ENCODE measurements around the gene FHL3.

FHL3 gene

GRCh38 chr1:38022810-38023209, 17.5 kb upstream of the FHL3 start:
- no peak for TF ChIP-seq POLR2AphosphoS5 (IDR thresholded peaks at IDR 0.05; ENCODE audit: low read depth)
- TF ChIP-seq GABPA (IDR thresholded peaks at IDR 0.05; ENCODE audit: low read depth): no peak
- TF ChIP-seq REST (IDR thresholded peaks at IDR 0.05; ENCODE audit: insufficient replicate concordance, low read depth): no peak
- TF ChIP-seq CTCF (IDR thresholded peaks at IDR 0.05; ENCODE audit: insufficient read depth, low read length): no peak
- TF ChIP-seq SPI1 (IDR thresholded peaks at IDR 0.05; ENCODE audit: borderline replicate concordance, low read depth): no peak
- no peak overlapping the region for H3K4me3 ChIP-seq (replicated peaks; ENCODE audit: insufficient read depth, low read length)
- no peak for DNase-seq (ENCODE audit: low read depth in 1 of 2, low spot score in 1 of 2)
- no peak overlapping the region for H3K27ac ChIP-seq (replicated peaks)
- H3K27me3 ChIP-seq (ENCODE audit: insufficient read depth, poor library complexity, severe bottlenecking): no peaks in the 10 kb centered on the region

- Histone ChIP-seq H3K4me3 (replicated peaks; ENCODE audit: insufficient read depth, low read length) (no peak overlapping the region), H3K27ac (replicated peaks) (no peak overlapping the region), H3K27me3 (ENCODE audit: insufficient read depth, poor library complexity, severe bottlenecking) (no peaks in the 10 kb centered on the region)
- no peak for TF ChIP-seq REST (IDR thresholded peaks at IDR 0.05; ENCODE audit: insufficient replicate concordance, low read depth)
- TF ChIP-seq CTCF (IDR thresholded peaks at IDR 0.05; ENCODE audit: insufficient read depth, low read length): no peak
- no peak for TF ChIP-seq POLR2AphosphoS5 (IDR thresholded peaks at IDR 0.05; ENCODE audit: low read depth)
- TF ChIP-seq GABPA (IDR thresholded peaks at IDR 0.05; ENCODE audit: low read depth): no peak
- TF ChIP-seq SPI1 (IDR thresholded peaks at IDR 0.05; ENCODE audit: borderline replicate concordance, low read depth): no peak
- no peak for DNase-seq (ENCODE audit: low read depth in 1 of 2, low spot score in 1 of 2)
Observed at GRCh38 chr1:38021969-38022368, 16.7 kb upstream of the FHL3 start.

- H3K4me3 ChIP-seq (replicated peaks; ENCODE audit: insufficient read depth, low read length): no peak overlapping the region
- no peak overlapping the region for H3K27ac ChIP-seq (replicated peaks)
- no peak for DNase-seq (ENCODE audit: low read depth in 1 of 2, low spot score in 1 of 2)
- no peaks in the 10 kb centered on the region for H3K27me3 ChIP-seq (ENCODE audit: insufficient read depth, poor library complexity, severe bottlenecking)
- TF ChIP-seq REST (IDR thresholded peaks at IDR 0.05; ENCODE audit: insufficient replicate concordance, low read depth): no peak
- no peak for TF ChIP-seq GABPA (IDR thresholded peaks at IDR 0.05; ENCODE audit: low read depth)
- no peak for TF ChIP-seq SPI1 (IDR thresholded peaks at IDR 0.05; ENCODE audit: borderline replicate concordance, low read depth)
- TF ChIP-seq POLR2AphosphoS5 (IDR thresholded peaks at IDR 0.05; ENCODE audit: low read depth): no peak
- no peak for TF ChIP-seq CTCF (IDR thresholded peaks at IDR 0.05; ENCODE audit: insufficient read depth, low read length)
Observed at GRCh38 chr1:38020396-38020795, 15.1 kb upstream of the FHL3 start.

Data from HL-60 (cell line).